Endothelial cell of umbilical vein (primary cell): Measurements from ENCODE around the gene DUS1L. TPM values are rescaled to one million over a fixed set of nuclear protein-coding genes. Genes with fewer than 3 reads are reported as not detected.

Experiments
- BruUV-seq: library from RNA; stranded (reverse); fragments of 400-500 nt; replicated peaks from 2 replicates; lab custom pipeline; 2021; lab: Mats Ljungman, UMichigan
- CTCF ChIA-PET: fragments of 300-600, 350-600 bp; sonication (Branson Sonifier 250); formaldehyde crosslinking; loops from one replicate; lab custom pipeline; 2021; ENCODE audit warnings: antibody characterized with exemption, inconsistent platforms; lab: Charles Lee
- POLR2A ChIA-PET: fragments of 300-600, 350-600 bp; sonication (Branson Sonifier 250); formaldehyde crosslinking; loops from one replicate; lab custom pipeline; 2021; ENCODE audit warnings: antibody characterized with exemption, inconsistent platforms; lab: Charles Lee
- DNase-seq: peaks from one replicate; pipeline ENCODE4 v3.0.0-alpha.2; 2011; ENCODE audit warnings: low read depth, low spot score
- FAIRE-seq: peaks from 2 replicates; lab custom pipeline; 2011; peaks lifted over from hg19 to GRCh38; lab: Jason Lieb, UNC
- H2AFZ ChIP-seq: 2 replicates; pipeline ENCODE4 v1.6.0; 2012; ENCODE audit warnings: low read depth, low read length, control low read depth, inconsistent platforms
- H3K27ac ChIP-seq: 2 replicates; pipeline ENCODE4 v1.5.1; 2011; ENCODE audit warnings: low read depth, mild to moderate bottlenecking, control low read depth, low read length, moderate library complexity; ENCODE audit not compliant: insufficient read depth
- H3K27me3 ChIP-seq, 2 experiments: 2 replicates each; pipeline versions ENCODE4 v1.6.0 to v1.6.1; 2011; ENCODE audit warnings: low read length in 2 of 2, mixed read lengths in 1 of 2; ENCODE audit not compliant: control insufficient read depth in 2 of 2, insufficient read depth in 2 of 2
- H3K36me3 ChIP-seq, 2 experiments: 2 replicates in 1 of 2; 3 replicates in 1 of 2; pipeline ENCODE4 v1.5.1; 2011; ENCODE audit warnings: low read length in 2 of 2, mild to moderate bottlenecking in 1 of 2, moderate library complexity in 1 of 2; ENCODE audit not compliant: control insufficient read depth in 2 of 2, insufficient read depth in 2 of 2; ENCODE audit errors: extremely low read depth in 1 of 2
- H3K4me1 ChIP-seq: 3 replicates; pipeline ENCODE4 v1.5.1; 2011; ENCODE audit warnings: mild to moderate bottlenecking, low read length; ENCODE audit not compliant: control insufficient read depth, insufficient read depth; ENCODE audit errors: extremely low read depth
- H3K4me2 ChIP-seq: 2 replicates; pipeline ENCODE4 v1.6.1; 2011; ENCODE audit warnings: low read length, control low read depth, mixed read lengths; ENCODE audit not compliant: insufficient read depth
- H3K4me3 ChIP-seq, 3 experiments: fragments of 200-600 bp in 1 of 3; sonication (generic), shearing (Covaris generic) in 1 of 3; replicated peaks in 1 of 3; 2 replicates each; pipeline ENCODE4 v1.5.1; 2011 to 2016; ENCODE audit warnings: control low read depth in 3 of 3, low read length in 3 of 3, mild to moderate bottlenecking in 2 of 3, inconsistent platforms in 1 of 3, low read depth in 1 of 3, moderate library complexity in 1 of 3; ENCODE audit not compliant: insufficient read depth in 1 of 3
- H3K79me2 ChIP-seq: 2 replicates; pipeline ENCODE4 v1.6.0; 2012; ENCODE audit warnings: low read length, inconsistent platforms; ENCODE audit not compliant: control insufficient read depth, insufficient read depth
- H3K9ac ChIP-seq: replicated peaks from 2 replicates; pipeline ENCODE3; 2011; ENCODE audit warnings: low read length, control low read depth; ENCODE audit not compliant: insufficient read depth; ENCODE audit errors: extremely low read depth
- H3K9me1 ChIP-seq: replicated peaks from 3 replicates; pipeline ENCODE4 v1.6.0; 2011; ENCODE audit warnings: mild to moderate bottlenecking, low read length; ENCODE audit not compliant: control insufficient read depth, insufficient read depth; ENCODE audit errors: extremely low read depth
- H3K9me3 ChIP-seq: replicated peaks from 2 replicates; pipeline ENCODE4 v1.5.1; 2012; ENCODE audit warnings: low read length, inconsistent platforms; ENCODE audit not compliant: control insufficient read depth, insufficient read depth
- H4K20me1 ChIP-seq: replicated peaks from 2 replicates; pipeline ENCODE3; 2011; ENCODE audit warnings: mild to moderate bottlenecking, low read length; ENCODE audit not compliant: control insufficient read depth, insufficient read depth; ENCODE audit errors: extremely low read depth
- CTCF ChIP-seq, 2 donors: IDR thresholded peaks; 1 replicate in 1 of 2; 2 replicates in 1 of 2; pipeline ENCODE4 v1.5.1; 2011; ENCODE audit warnings: low read length in 2 of 2, mild to moderate bottlenecking in 2 of 2, moderate library complexity in 2 of 2, control low read depth in 1 of 2, inconsistent platforms in 1 of 2, low read depth in 1 of 2; ENCODE audit not compliant: insufficient read depth in 1 of 2; ENCODE audit errors: extremely low read depth in 1 of 2
- GATA2 ChIP-seq: IDR thresholded peaks from 2 replicates; pipeline ENCODE4 v1.7.0; 2011; ENCODE audit warnings: low read depth, mild to moderate bottlenecking, moderate library complexity, mixed read lengths, low read length; ENCODE audit not compliant: insufficient read length, insufficient read depth
- JUN ChIP-seq: IDR thresholded peaks from 2 replicates; pipeline ENCODE4 v1.6.1; 2011; ENCODE audit warnings: borderline replicate concordance, low read depth; ENCODE audit not compliant: insufficient read length, insufficient read depth
- MAX ChIP-seq: IDR thresholded peaks from 2 replicates; pipeline ENCODE4 v1.6.1; 2011; ENCODE audit not compliant: insufficient read depth, insufficient read length
- MYC ChIP-seq: IDR thresholded peaks from one replicate; pipeline ENCODE4 v1.6.1; 2011; ENCODE audit warnings: mild to moderate bottlenecking, low read depth, low read length
- POLR2A ChIP-seq: IDR thresholded peaks from 2 replicates; pipeline ENCODE4 v1.6.1; 2012; ENCODE audit warnings: low read depth, mild to moderate bottlenecking, control low read depth, low read length
- POLR2AphosphoS5 ChIP-seq: IDR thresholded peaks from 2 replicates; pipeline ENCODE4 v1.6.1; 2012; ENCODE audit warnings: low read depth, mild to moderate bottlenecking, control low read depth, low read length, moderate library complexity; ENCODE audit not compliant: insufficient read depth
- dilution Hi-C: fragments of 300-500 bp; cut with MboI; formaldehyde crosslinking; loops from one replicate; pipeline ENCODE4 v1.15.0; 2019; ENCODE audit warnings: low sequenced_read_pairs; ENCODE audit not compliant: extremely low pct_ligation_motif_present
- intact Hi-C: fragments of 100-400 bp; cut with micrococcal nuclease; formaldehyde crosslinking; loops from one replicate; pipeline ENCODE4 v1.10.0; 2022
- polyA plus RNA-seq, 4 experiments: library from polyadenylated mRNA; depleted of rRNA in 3 of 4; stranded (reverse) in 3 of 4; unstranded in 1 of 4; fragments of >200 nt; gene quantifications; 2 replicates each; pipeline versions ENCODE4 v1.2.1 to v1.2.3, GENCODE V29; 2011 to 2012; ENCODE audit warnings: missing spikeins in 1 of 4
- total RNA-seq: library from RNA; stranded (reverse); gene quantifications from 2 replicates; pipeline ENCODE4 v1.2.3, GENCODE V29; 2021

Gene DUS1L
- total and polyA plus RNA-seq, 2 donors (not counting 3 experiments of a cell fraction or from before 2014, with no cell fraction given) = 60.1 to 92.9 TPM

- BruUV-seq = TSS peak; percentile 5
- peaks cover under 1% of the 10 kb centered on the region for H3K4me1 ChIP-seq
- peaks cover 36% of the 10 kb centered on the region for H3K79me2 ChIP-seq
- no peaks in the 10 kb centered on the region for H4K20me1 ChIP-seq
- intact Hi-C loops (no loop called here), dilution Hi-C loops (no loop called here)
- TF ChIP-seq MAX = no peak
- no peak for TF ChIP-seq GATA2
- no peak for TF ChIP-seq MYC
- TF ChIP-seq CTCF (IDR thresholded peaks at IDR 0.05; ENCODE audit: extremely low read depth in 1 of 2, insufficient read depth in 1 of 2, low read depth in 1 of 2, low read length in 2 of 2) = no peak
- TF ChIP-seq POLR2A = no peak
- TF ChIP-seq POLR2AphosphoS5 = no peak
- TF ChIP-seq JUN = no peak
- ChIA-PET CTCF (interaction anchor here (0.5 to 4.4 kb wide), 2 partner anchors 60 to 183 kb away, joined by 4 to 13 read pairs; partner anchors contain the start of genes CSNK1D and RAC3), POLR2A (no interaction called here)
- H3K4me2 ChIP-seq = no peak overlapping the region
- FAIRE-seq (no peak), DNase-seq (no peak)
- no peak overlapping the region for H3K9ac ChIP-seq
- peaks cover 41 to 79% of the 10 kb centered on the region in 2 experiments for H3K36me3 ChIP-seq
- H3K9me3 ChIP-seq = no peaks in the 10 kb centered on the region
- no peaks in the 10 kb centered on the region for H3K27me3 ChIP-seq
- H3K4me3 ChIP-seq = no peak overlapping the region
- no peak overlapping the region for H3K27ac ChIP-seq
- H3K9me1 ChIP-seq = no peaks in the 10 kb centered on the region
- H2AFZ ChIP-seq = no peak overlapping the region
These were observed 25.1 kb upstream of the DUS1L start for GRCh38 chr17:82090549-82091263.
